Nephron progenitor cell (in vitro differentiated cells): ENCODE measurements around the gene ROPN1B.

Experiments used
- DNase-seq: peaks from one replicate; pipeline ENCODE4 v3.0.0; 2021
- H3K27ac Mint-ChIP-seq: 2 replicates; pipeline ENCODE4 v1.8.0; 2021; ENCODE audit warnings: mild to moderate bottlenecking, moderate library complexity, mixed read lengths
- H3K27me3 Mint-ChIP-seq: 2 replicates; pipeline ENCODE4 v1.8.0; 2021; ENCODE audit warnings: mild to moderate bottlenecking, low read depth, mixed read lengths; ENCODE audit not compliant: poor library complexity
- H3K36me3 Mint-ChIP-seq: 2 replicates; pipeline ENCODE4 v1.8.0; 2021; ENCODE audit warnings: low read depth, mixed read lengths
- H3K4me1 Mint-ChIP-seq: 2 replicates; pipeline ENCODE4 v1.8.0; 2021; ENCODE audit warnings: mixed read lengths
- H3K4me3 Mint-ChIP-seq: 2 replicates; pipeline ENCODE4 v1.8.0; 2021; ENCODE audit warnings: mild to moderate bottlenecking, moderate library complexity, mixed read lengths
- H3K9me3 Mint-ChIP-seq: 2 replicates; pipeline ENCODE4 v1.8.0; 2021; ENCODE audit warnings: mild to moderate bottlenecking, moderate library complexity, mixed read lengths
- CTCF ChIP-seq: fragments of 200-600 bp; sonication (generic); IDR thresholded peaks from 2 replicates; pipeline ENCODE4 v1.5.0; 2021; ENCODE audit warnings: antibody characterized with exemption

ROPN1B gene

DNA sequence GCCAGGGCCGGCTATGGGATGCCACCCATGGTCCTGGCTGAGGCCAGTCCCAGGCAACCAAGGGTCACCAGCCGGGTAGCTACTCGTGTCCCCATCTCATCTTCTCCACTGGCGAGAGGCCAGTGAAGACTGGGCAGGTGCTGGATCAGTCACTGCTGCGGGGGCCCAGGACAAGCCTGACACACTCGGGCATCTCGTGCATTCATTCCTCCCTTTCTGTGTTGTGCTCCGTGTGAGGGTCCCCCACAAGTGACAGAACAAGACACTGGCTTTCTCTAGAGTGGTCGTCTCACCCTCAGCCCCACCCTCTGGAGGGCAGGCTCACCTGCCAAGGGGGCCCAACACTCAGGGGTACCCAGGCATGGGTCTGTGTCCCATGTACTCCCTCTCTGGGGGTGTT, 48.4 kb downstream of the ROPN1B start:
- no peaks in the 10 kb centered on the region for H3K27me3 Mint-ChIP-seq
- TF ChIP-seq CTCF = no peak
- peaks cover 19% of the 10 kb centered on the region for H3K4me1 Mint-ChIP-seq
- no peak overlapping the region for H3K4me3 Mint-ChIP-seq
- no peak for DNase-seq
- H3K27ac Mint-ChIP-seq = no peak overlapping the region
- H3K36me3 Mint-ChIP-seq = peaks cover 47% of the 10 kb centered on the region
- no peaks in the 10 kb centered on the region for H3K9me3 Mint-ChIP-seq

GRCh38 chr3:126018545-126018944, 49.6 kb downstream of the ROPN1B start:
- no peak overlapping the region for H3K27ac Mint-ChIP-seq

DNA sequence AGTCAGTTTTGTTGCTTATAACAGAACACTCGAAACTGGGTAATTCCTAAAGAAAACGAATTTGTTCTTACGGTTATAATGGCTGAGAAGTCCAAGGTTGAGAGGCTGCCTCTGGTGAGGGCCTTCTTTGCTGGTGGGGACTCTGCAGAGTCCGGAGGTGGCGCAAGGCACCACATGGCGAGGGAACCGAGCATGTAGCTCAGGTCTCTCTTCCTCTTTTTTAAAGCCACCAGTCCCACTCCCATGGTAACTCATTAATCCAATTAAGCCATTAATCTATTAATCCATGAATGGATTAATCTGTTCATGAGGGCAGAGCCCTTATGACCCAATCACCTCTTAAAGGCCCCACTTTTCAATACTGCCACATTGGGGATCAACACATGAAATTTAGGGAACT, 50.0 kb downstream of the ROPN1B start:
- H3K27ac Mint-ChIP-seq = no peak overlapping the region
- no peaks in the 10 kb centered on the region for H3K27me3 Mint-ChIP-seq
- H3K36me3 Mint-ChIP-seq = peaks cover 32% of the 10 kb centered on the region
- no peak for DNase-seq
- peaks cover 19% of the 10 kb centered on the region for H3K4me1 Mint-ChIP-seq
- H3K4me3 Mint-ChIP-seq = no peak overlapping the region
- TF ChIP-seq CTCF = no peak
- no peaks in the 10 kb centered on the region for H3K9me3 Mint-ChIP-seq

More at GRCh38 chr3:126018545-126018944, 49.6 kb downstream of the ROPN1B start:
- no peak for DNase-seq
- no peak for TF ChIP-seq CTCF
- Mint-ChIP-seq H3K9me3 (no peaks in the 10 kb centered on the region), H3K27me3 (no peaks in the 10 kb centered on the region), H3K4me1 (peaks cover 19% of the 10 kb centered on the region), H3K4me3 (no peak overlapping the region), H3K36me3 (peaks cover 36% of the 10 kb centered on the region)

- H3K27ac Mint-ChIP-seq = no peak overlapping the region
- peaks cover 19% of the 10 kb centered on the region for H3K4me1 Mint-ChIP-seq
- no peaks in the 10 kb centered on the region for H3K9me3 Mint-ChIP-seq
- no peak overlapping the region for H3K4me3 Mint-ChIP-seq
- DNase-seq = no peak
- H3K36me3 Mint-ChIP-seq = peaks cover 25% of the 10 kb centered on the region
- no peak for TF ChIP-seq CTCF
- no peaks in the 10 kb centered on the region for H3K27me3 Mint-ChIP-seq
Measured at GRCh38 chr3:126019683-126020082, 50.7 kb downstream of the ROPN1B start.

GRCh38 chr3:126021224-126021623, 52.2 kb downstream of the ROPN1B start:
- H3K9me3 Mint-ChIP-seq = no peaks in the 10 kb centered on the region
- TF ChIP-seq CTCF = no peak
- H3K27me3 Mint-ChIP-seq = peaks cover 3% of the 10 kb centered on the region
- H3K4me1 Mint-ChIP-seq = peaks cover 19% of the 10 kb centered on the region
- no peak for DNase-seq
- peak overlapping the region; percentile 62 for H3K27ac Mint-ChIP-seq
- peaks cover 23% of the 10 kb centered on the region for H3K36me3 Mint-ChIP-seq
- H3K4me3 Mint-ChIP-seq = no peak overlapping the region

DNA sequence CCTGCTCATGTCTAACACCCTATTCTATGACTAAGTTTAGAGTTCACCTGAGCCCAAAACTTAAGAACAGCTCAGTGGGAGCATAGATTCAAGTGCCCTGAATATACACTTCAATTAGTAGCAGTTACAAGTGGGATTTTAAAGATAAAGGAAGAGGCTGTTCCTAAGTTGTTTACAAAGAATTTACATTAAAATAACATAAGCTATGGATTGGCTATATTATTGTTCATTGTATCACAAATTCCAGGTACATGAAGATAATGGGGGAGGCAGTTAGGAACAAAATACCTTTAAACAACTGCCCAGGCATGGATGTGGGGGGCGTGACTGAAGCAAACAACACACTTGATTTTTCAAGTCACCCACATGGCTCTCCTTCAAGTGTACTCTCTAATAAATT, 52.7 kb downstream of the ROPN1B start:
- H3K36me3 Mint-ChIP-seq = peaks cover 27% of the 10 kb centered on the region
- no peak for DNase-seq
- peaks cover 3% of the 10 kb centered on the region for H3K27me3 Mint-ChIP-seq
- H3K27ac Mint-ChIP-seq = peak overlapping the region; percentile 46
- H3K9me3 Mint-ChIP-seq = peaks cover under 1% of the 10 kb centered on the region
- H3K4me1 Mint-ChIP-seq = peaks cover 19% of the 10 kb centered on the region
- TF ChIP-seq CTCF = no peak
- H3K4me3 Mint-ChIP-seq = no peak overlapping the region
